Measurements from ENCODE around the gene KCNJ18.
"Not testable (repeated sequence)": the region's sequence is repeated elsewhere in the genome, so short reads cannot be mapped to it uniquely, and the experiment has no call there.

Gene KCNJ18

GRCh38 chr17:21691883-21692703, at the start of gene KCNJ18:
Gene KCNJ18 (plus strand): TSS chr17:21692523. CDS start chr17:21702787, 10,264 bp downstream.
- H3K4me1 ChIP-seq (ENCODE audit: insufficient read depth, insufficient read length); DNase-seq (ENCODE audit: low read depth, low spot score); H3K4me3 ChIP-seq (ENCODE audit: insufficient read length, low read depth); H3K27me3 ChIP-seq (ENCODE audit: insufficient read depth, insufficient read length); H3K36me3 ChIP-seq (ENCODE audit: insufficient read depth, insufficient read length, low read length); H3K9me3 ChIP-seq (ENCODE audit: insufficient read depth, low read length); H3K9ac ChIP-seq (ENCODE audit: insufficient read length, low read depth): not testable (repeated sequence)

GRCh38 chr17:21648125-21648524, 44.2 kb upstream of the KCNJ18 start:
- not testable (repeated sequence) for H3K4me3 ChIP-seq (ENCODE audit: insufficient read length, low read depth); H3K9me3 ChIP-seq (ENCODE audit: insufficient read depth, low read length); H3K4me1 ChIP-seq (ENCODE audit: insufficient read depth, insufficient read length); H3K9ac ChIP-seq (ENCODE audit: insufficient read length, low read depth); H3K36me3 ChIP-seq (ENCODE audit: insufficient read depth, insufficient read length, low read length); H3K27me3 ChIP-seq (ENCODE audit: insufficient read depth, insufficient read length); DNase-seq (ENCODE audit: low read depth, low spot score)

- not testable (repeated sequence) for DNase-seq (ENCODE audit: low read depth, low spot score); H3K27me3 ChIP-seq (ENCODE audit: insufficient read depth, insufficient read length); H3K9me3 ChIP-seq (ENCODE audit: insufficient read depth, low read length); H3K4me3 ChIP-seq (ENCODE audit: insufficient read length, low read depth); H3K4me1 ChIP-seq (ENCODE audit: insufficient read depth, insufficient read length); H3K36me3 ChIP-seq (ENCODE audit: insufficient read depth, insufficient read length, low read length); H3K9ac ChIP-seq (ENCODE audit: insufficient read length, low read depth)
Measured at GRCh38 chr17:21650043-21650442, 42.3 kb upstream of the KCNJ18 start.

GRCh38 chr17:21652049-21652448, 40.3 kb upstream of the KCNJ18 start:
- not testable (repeated sequence) for H3K4me3 ChIP-seq (ENCODE audit: insufficient read length, low read depth); H3K9ac ChIP-seq (ENCODE audit: insufficient read length, low read depth); H3K36me3 ChIP-seq (ENCODE audit: insufficient read depth, insufficient read length, low read length); DNase-seq (ENCODE audit: low read depth, low spot score); H3K9me3 ChIP-seq (ENCODE audit: insufficient read depth, low read length); H3K4me1 ChIP-seq (ENCODE audit: insufficient read depth, insufficient read length); H3K27me3 ChIP-seq (ENCODE audit: insufficient read depth, insufficient read length)

- not testable (repeated sequence) for H3K9me3 ChIP-seq (ENCODE audit: insufficient read depth, low read length); H3K36me3 ChIP-seq (ENCODE audit: insufficient read depth, insufficient read length, low read length); H3K4me1 ChIP-seq (ENCODE audit: insufficient read depth, insufficient read length); H3K4me3 ChIP-seq (ENCODE audit: insufficient read length, low read depth); H3K27me3 ChIP-seq (ENCODE audit: insufficient read depth, insufficient read length); DNase-seq (ENCODE audit: low read depth, low spot score); H3K9ac ChIP-seq (ENCODE audit: insufficient read length, low read depth)
Measured at GRCh38 chr17:21653211-21653610, 39.1 kb upstream of the KCNJ18 start.

- DNase-seq (ENCODE audit: low read depth, low spot score); H3K9me3 ChIP-seq (ENCODE audit: insufficient read depth, low read length); H3K36me3 ChIP-seq (ENCODE audit: insufficient read depth, insufficient read length, low read length); H3K9ac ChIP-seq (ENCODE audit: insufficient read length, low read depth); H3K4me1 ChIP-seq (ENCODE audit: insufficient read depth, insufficient read length); H3K4me3 ChIP-seq (ENCODE audit: insufficient read length, low read depth); H3K27me3 ChIP-seq (ENCODE audit: insufficient read depth, insufficient read length): not testable (repeated sequence)
Measured at GRCh38 chr17:21656518-21657309, 35.6 kb upstream of the KCNJ18 start.

GRCh38 chr17:21659635-21660034, 32.7 kb upstream of the KCNJ18 start:
- not testable (repeated sequence) for H3K9ac ChIP-seq (ENCODE audit: insufficient read length, low read depth); H3K4me3 ChIP-seq (ENCODE audit: insufficient read length, low read depth); H3K9me3 ChIP-seq (ENCODE audit: insufficient read depth, low read length); DNase-seq (ENCODE audit: low read depth, low spot score); H3K27me3 ChIP-seq (ENCODE audit: insufficient read depth, insufficient read length); H3K36me3 ChIP-seq (ENCODE audit: insufficient read depth, insufficient read length, low read length); H3K4me1 ChIP-seq (ENCODE audit: insufficient read depth, insufficient read length)

GRCh38 chr17:21661455-21661854, 30.9 kb upstream of the KCNJ18 start:
- H3K27me3 ChIP-seq (ENCODE audit: insufficient read depth, insufficient read length); H3K36me3 ChIP-seq (ENCODE audit: insufficient read depth, insufficient read length, low read length); H3K9ac ChIP-seq (ENCODE audit: insufficient read length, low read depth); H3K4me1 ChIP-seq (ENCODE audit: insufficient read depth, insufficient read length); DNase-seq (ENCODE audit: low read depth, low spot score); H3K9me3 ChIP-seq (ENCODE audit: insufficient read depth, low read length); H3K4me3 ChIP-seq (ENCODE audit: insufficient read length, low read depth): not testable (repeated sequence)

- not testable (repeated sequence) for H3K9me3 ChIP-seq (ENCODE audit: insufficient read depth, low read length); H3K9ac ChIP-seq (ENCODE audit: insufficient read length, low read depth)
Measured at GRCh38 chr17:21663166-21663565, 29.2 kb upstream of the KCNJ18 start.

GRCh38 chr17:21663614-21664474, 28.5 kb upstream of the KCNJ18 start:
- H3K36me3 ChIP-seq (ENCODE audit: insufficient read depth, insufficient read length, low read length); H3K9ac ChIP-seq (ENCODE audit: insufficient read length, low read depth); H3K9me3 ChIP-seq (ENCODE audit: insufficient read depth, low read length); DNase-seq (ENCODE audit: low read depth, low spot score); H3K4me1 ChIP-seq (ENCODE audit: insufficient read depth, insufficient read length); H3K27me3 ChIP-seq (ENCODE audit: insufficient read depth, insufficient read length); H3K4me3 ChIP-seq (ENCODE audit: insufficient read length, low read depth): not testable (repeated sequence)

More at GRCh38 chr17:21663166-21663565, 29.2 kb upstream of the KCNJ18 start:
- H3K36me3 ChIP-seq (ENCODE audit: insufficient read depth, insufficient read length, low read length); H3K4me1 ChIP-seq (ENCODE audit: insufficient read depth, insufficient read length); DNase-seq (ENCODE audit: low read depth, low spot score); H3K27me3 ChIP-seq (ENCODE audit: insufficient read depth, insufficient read length); H3K4me3 ChIP-seq (ENCODE audit: insufficient read length, low read depth): not testable (repeated sequence)

GRCh38 chr17:21665171-21665570, 27.2 kb upstream of the KCNJ18 start:
- H3K36me3 ChIP-seq (ENCODE audit: insufficient read depth, insufficient read length, low read length); H3K4me3 ChIP-seq (ENCODE audit: insufficient read length, low read depth); H3K9me3 ChIP-seq (ENCODE audit: insufficient read depth, low read length); H3K9ac ChIP-seq (ENCODE audit: insufficient read length, low read depth); DNase-seq (ENCODE audit: low read depth, low spot score): not testable (repeated sequence)
- Histone ChIP-seq H3K27me3 (ENCODE audit: insufficient read depth, insufficient read length) (peaks cover 12% of the 10 kb centered on the region), H3K4me1 (ENCODE audit: insufficient read depth, insufficient read length) (peaks cover 11% of the 10 kb centered on the region)

Measured in NT2/D1 (cell line).